HG03159 (cell line): ENCODE measurements around the gene ELL2.

Source experiments
- ATAC-seq: cut with Tn5 transposase; IDR thresholded peaks from one replicate; pipeline ENCODE4 v1.9.1; 2021; ENCODE audit warnings: mild to moderate bottlenecking, moderate library complexity; ENCODE audit not compliant: unreplicated experiment

Gene ELL2

DNA sequence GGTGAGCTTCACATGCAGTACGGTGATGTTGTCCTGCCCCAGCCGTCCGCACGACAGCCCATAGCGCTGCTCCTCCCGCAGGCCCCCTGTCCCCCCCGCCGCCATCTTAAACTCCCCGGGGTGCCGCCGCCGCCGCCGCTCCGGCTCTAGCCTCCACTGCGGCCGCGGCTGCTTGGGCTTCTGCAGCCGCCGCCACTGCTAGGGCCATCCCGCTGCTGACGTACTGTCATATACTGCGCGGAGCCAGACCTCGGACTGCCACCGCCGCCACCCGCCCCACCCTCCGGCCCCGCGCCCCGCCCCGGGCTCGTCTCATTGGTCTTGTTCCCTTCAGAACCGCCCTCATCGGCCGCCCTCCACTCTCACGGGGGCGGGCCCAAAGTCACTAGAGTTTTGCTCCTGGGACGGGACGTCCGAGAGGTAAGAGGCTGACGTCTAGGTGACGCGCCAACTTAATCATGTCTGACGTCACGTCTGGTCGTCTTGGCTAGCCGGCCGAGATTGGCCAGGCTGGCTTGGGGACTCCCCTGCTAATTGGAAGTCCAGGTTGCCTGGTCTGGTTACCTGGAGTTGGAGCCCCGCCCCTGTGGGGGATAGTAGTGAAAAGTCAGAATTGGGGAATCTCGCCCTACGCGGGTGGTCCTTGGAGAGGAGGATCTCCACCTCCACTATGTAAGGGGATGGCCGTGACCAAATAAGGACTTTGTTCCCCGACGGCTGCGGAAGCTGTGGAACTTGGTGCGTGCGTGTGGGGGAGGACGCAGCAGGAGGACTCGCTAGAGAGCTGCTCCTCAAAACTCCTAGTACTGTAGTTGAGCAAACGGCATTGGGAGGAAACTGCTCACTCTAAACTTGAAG lies at the start of gene ELL2:
ELL2 (minus strand) TSS at position 235 of the 858 bp plus-strand sequence; CDS start at position 105, 130 bp downstream.
- peak; percentile 92 for ATAC-seq

DNA sequence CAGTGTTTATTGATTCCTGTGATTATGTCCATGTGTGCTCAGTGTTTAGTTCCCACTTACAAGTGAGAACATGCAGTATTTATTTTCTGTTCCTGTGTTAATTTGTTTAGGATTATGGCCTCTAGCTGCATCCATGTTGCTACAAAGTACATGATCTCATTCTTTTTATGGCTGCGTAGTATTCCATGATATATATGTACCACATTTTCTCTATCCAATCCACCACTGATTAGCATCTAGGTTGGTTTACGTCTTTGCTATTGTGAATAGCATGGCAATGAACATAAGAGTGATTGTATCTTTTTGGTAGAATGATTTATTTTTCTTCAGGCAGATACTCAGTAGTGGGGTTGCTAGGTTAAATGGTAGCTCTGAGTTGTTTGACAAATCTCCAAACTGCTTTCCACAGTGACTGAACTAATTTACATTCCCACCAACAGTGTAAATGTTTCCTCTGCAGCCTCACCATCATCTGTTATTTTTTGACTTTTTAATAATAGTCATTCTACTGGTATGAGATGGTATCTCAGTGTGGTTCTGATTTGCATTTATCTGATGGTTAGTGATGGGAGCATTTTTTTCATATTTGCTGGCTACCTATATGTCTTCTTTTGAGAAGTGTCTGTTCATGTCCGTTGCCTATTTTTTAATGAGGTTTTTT lies 47.5 kb upstream of the ELL2 start:
- ATAC-seq, result no peak

DNA sequence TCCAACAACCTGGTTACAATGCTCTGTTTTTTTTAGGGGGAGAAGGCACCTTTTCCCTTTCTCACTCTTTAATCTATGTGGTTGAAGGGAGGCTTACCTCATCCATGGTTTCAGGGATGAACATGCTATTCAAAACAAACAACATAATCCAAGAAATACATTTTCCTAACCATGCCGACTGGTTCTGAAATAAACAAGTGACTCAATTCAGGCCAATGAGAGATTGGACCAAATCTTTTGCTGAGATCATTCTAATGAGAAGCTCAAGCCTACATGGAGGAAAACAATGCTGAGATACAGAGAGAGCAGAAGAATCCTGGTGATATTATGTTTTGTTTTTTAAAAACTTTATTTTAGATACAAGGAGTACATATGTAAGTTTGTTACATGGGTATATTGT lies 46.8 kb upstream of the ELL2 start:
- no peak for ATAC-seq

DNA sequence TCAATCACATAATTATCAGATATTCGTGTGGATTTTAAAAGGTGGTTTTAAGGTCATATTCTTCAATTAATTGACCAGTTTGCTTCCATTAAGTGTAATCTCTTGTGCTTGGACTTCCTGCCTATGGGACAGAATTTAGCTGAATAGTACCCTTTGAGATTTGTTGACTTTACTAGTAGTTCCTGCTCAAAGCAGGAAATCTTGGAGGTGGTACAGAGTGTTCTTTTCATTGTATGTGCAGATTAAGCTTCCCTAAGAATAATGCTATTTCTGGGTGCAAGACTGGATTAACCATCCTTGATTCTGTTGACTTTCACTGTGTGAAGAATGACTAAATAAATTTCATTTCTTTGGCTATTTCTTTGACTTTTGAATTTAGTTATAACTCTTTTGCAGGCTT lies 45.4 kb upstream of the ELL2 start:
- no peak for ATAC-seq

DNA sequence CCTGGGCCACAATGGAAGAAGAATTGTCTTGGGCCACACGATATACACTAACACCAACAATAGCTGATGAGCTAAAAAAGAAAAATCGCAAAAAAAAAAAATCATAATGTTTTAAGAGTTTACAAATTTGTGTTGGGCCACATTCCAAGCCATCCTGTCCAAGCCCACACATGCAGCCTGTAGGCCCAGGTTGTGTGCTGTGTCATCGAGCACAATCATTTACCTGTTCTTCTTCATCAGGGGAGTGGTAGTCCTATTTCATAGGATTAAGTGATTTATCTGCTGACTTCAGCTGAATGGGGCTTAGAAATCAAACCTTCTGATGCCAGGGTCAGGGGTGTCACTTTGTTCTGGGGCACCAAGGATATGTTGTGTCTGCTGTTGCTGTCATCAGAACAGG lies 44.6 kb upstream of the ELL2 start:
- ATAC-seq, result no peak

DNA sequence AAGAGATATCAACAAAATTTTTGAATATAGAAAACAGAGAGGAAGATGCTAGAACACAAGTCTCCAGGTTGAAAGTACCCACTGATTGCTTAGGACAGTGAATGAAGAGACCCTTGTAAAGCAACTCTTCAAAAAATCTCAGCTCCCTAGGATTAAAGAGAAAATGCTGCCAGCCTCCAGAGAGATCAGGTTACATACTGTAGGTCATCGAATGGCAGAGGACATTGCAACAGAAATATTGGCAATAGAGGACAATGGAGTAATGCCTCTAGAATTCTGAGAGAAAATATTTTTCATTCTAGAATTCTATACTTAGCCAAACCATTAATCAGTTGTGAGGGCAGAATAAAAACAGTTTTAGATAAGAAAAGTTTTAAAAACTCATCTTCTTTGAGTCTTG lies 43.1 kb upstream of the ELL2 start:
- ATAC-seq, result no peak

DNA sequence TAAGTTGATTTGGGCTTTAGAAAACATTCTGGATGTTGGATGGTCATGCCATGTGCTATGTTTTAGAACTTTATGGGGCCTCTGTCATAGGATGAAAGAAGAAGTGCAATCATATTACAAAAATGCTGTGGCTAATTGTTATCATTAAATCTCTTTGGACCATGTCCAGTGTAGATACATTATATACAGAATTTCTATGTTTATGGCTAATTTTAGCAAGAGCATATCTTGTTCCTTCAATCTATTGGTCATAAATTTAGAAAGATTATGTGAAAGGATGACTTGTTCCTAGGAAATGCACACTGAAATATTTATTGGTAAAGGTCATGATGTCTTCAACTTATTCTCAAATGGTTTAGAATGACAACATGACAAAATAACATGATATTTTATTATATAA lies 42.4 kb upstream of the ELL2 start:
- ATAC-seq, result no peak

DNA sequence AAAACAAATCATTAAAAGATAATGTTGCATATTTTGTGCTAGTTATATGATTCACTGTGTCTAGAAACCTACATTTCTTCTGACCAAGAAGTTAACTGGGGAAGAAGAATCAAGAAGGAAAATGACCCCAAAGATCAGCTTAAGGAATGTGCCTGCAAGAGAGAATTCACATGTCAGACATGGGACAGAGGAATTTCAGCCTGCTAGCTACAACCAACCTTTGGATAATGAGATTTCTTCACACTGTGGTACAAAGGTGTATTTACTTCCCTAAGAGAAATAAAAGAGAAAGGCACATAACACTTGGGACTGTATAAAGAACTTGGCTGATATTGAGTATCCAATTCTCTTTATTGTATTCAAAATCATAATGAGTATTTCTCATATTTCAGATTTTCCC lies 39.6 kb upstream of the ELL2 start:
- ATAC-seq, result no peak

DNA sequence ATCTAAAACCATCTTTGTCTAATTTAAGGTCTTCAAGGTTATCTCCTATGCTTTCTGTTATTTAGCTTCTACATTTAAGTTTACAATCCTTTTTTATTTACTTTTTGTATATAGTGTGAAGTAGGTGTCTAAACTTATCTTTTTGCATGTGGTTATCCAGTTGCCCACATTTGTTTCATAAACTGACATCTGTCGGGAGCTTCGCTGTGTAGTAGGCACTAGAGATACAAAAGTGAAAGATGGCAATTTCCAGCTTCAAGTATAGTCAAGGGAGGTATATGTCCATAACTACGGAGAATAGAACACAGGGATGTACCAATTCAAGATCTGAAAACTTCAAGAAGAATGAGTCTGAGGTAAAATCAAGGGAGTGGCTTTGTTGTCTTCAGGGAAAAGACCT lies 38.7 kb upstream of the ELL2 start:
- ATAC-seq, result no peak

DNA sequence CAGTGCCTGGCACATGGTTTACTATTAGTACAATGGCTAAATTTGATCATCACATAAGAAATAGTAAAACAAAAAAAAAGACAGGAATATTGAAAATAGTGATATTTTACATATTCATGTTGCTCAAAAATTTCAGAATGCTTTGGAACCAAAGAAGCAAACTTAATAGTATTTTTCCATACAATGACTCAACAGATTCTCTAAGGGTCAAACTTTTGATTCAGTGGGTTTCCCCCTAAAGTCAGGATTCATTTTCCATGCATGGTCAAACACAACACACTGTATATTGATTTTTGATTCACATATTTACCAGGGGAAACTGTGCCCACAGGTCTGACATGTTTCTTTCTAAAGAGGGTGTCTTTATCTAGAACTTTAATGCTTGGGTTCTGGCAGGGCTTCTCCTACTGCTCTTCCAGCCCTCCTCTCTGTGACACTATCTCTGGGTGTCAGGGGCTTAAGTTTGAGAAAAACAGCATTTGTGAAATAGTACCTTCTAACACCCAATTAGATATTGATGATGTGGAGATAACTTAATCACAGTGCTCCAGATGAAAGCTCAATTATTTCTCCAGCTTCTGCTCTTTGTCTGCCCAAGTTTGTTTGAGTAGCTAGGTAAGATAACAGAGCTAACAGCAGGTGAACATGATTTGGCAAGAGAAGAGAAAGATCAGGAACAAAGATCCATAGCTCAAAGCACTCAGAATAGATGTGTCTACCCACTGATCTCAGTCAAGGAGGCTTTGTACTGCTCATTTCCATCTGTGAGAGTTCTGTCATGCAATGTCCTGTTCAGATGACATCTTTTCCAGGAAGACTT lies 35.5 kb upstream of the ELL2 start:
- ATAC-seq, result no peak

DNA sequence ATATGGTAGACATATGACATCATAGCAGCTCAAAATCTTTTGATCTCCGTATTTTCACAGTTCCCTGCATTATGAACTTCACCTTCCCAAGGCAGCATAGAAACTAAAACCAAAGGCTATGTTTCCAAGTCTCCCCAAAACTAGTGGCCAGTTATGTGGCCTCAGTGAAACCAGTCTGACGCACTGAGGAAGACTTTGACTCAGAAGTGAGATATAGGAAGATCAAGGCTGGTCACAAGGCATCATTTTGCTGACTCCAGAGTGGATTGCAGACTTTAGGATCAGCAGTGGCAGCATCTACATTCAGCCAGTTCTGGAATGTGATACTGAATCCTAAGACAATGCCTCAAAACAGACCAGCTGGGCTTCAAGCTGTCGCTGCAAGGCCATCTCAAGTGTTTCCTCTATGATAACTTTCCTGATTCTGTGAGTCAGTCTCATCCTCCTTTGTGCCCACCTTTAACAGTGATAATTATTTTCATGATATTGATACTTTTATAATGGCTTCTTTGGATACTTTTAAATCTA lies 34.4 kb upstream of the ELL2 start:
- no peak for ATAC-seq

DNA sequence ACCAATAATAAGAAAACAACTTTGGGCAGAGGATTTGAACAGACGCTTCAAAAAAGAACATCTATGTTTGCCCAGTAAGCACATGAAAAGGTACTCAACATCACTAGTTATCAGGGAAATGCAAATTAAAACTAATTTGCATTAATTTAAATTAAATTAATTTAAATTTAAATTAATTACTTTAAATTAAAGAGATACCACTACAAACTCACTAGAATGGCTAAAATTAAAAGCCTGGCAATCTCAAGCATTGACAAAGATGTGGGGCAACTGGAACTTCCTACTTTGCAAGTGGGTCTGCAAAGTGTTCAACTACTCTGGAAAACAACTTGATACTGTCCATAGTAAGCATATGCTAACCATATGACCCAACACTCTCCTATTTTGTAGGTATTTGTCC lies 32.1 kb upstream of the ELL2 start:
- ATAC-seq, result no peak

DNA sequence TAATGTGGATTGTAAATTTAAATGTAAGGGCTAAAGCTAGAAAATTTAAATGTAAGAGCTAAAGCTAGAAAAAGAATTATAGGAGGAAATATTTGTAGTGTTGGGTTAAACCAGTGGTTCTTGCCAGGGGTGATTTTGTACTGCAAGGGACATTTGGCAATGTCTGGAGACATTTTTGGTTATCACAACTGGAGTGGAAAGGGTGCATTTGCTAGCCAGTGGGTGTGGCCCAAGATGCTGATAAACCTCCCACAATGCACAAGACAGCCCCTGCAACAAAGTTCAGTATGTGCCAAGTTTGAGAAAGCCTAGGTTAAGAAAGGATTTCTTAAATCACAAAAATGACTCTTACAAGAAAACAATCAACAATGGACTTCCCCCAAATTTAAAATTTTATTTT lies 31.6 kb upstream of the ELL2 start:
- no peak for ATAC-seq

DNA sequence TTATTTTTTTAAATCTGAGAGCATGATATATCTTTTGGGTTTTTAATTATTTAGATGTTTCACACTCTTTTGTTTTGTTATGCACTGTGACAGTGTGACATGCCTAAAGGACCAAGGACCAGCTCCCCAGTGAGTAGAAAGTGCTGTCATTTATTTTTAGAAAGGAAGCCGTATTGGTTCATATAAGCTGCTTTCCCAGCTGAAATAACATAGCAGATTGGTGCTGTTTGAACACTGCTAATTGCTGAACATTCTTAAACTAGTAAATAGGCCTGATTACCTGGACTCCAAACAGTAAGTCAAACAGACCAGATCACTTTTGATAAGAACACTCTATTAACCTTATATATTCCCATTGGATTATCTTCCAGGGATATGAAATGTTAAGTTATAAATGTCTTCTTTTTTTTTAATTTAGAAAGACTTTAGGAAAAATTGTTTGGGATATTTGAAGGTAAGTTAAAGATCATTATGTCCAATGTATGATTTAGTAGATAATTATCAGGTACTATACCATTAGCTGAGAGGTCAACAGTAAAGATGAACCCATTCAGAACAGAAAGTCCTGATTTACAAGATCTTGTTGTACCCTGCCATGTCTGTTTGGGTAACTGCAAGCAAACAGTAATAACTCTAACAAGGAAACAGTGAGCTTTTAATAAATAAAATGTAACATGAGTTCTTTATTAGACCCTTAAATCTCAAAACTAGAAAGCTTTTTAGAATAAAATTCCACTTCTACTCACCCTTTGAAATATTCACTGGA lies 27.8 kb upstream of the ELL2 start:
- ATAC-seq, result no peak

DNA sequence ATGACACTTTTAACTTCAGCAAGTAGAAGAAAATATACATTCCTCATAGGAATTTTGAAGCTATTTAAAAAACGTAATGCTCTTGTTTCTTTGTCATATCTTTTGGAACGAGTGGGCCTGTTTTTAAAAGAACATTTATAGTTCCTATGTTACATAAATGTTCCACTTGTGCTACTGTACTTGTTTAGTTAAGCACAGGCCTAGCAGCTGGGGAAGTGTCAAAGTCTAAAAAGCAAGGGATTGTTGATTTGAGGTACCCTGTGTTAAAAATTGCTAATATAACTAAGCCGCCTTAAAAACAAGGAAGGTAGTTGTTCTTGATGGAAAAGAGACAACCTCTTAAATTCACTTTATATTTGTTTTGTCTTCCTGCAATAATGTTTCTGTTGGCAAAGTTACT lies 27.2 kb upstream of the ELL2 start:
- no peak for ATAC-seq

DNA sequence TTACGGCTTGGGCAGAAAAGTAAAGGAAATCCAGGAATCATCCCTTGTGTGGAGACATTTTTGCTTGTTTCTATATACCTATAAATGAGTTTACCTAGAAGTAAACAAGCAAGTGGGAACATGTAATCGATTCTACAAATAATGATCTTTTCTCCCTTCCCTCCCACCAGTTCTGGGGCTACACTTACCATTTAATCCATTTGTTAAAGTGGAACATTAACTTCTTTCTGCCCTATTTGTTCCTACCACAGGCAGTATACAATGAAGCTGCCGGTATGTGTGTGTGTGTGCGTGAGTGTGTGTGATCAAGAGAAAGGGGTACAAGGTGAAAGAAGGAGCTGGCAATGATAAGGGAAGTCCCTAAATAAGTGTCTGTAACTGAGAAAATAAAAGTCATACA lies 26.4 kb upstream of the ELL2 start:
- no peak for ATAC-seq

DNA sequence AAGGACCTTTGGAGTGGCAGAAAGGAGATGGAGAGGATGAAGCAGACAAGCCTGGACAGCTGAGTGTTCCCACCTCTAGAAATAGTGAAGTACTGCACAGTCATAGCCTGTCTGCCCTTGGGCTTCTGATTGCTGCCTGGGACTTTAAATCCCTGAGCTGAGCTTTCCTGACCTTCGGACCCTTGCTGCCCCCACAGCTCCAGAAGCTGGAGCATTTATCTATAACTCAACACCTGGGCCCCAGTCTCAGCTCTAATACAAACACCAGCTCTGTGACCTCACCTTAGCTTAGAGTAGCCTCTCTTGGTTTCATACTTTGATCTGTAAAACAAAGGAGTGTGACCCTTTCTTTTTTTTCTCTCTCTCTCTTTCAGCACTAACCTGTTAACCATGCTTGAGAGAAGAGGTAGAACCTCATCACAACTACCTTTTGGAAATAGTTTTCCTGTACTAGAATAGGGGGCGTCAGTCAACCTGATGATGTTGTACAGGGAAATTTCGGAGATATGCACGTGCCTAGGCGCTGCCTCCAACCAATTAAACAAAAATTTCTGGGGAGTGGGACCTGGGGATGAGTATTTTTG lies 25.4 kb upstream of the ELL2 start:
- ATAC-seq, result no peak

DNA sequence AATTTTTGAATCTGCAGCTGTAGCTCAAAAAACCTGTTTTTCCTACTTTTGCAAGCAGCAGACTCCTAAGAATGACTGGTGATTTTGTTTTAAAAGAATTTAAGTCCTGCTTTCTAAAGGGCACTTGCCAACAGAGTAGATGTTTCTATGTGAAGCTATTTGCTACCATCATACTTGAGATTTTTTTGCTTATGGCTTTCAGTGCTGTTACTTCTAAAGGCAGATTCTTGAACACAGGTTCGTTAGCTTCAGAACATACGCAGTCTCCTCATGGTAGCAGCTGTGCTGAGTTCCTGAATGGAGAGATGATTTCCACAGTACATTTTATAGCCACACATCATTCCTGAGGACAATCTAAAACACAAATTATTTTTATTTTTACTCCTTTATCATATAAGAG lies 24.4 kb upstream of the ELL2 start:
- ATAC-seq, result no peak

DNA sequence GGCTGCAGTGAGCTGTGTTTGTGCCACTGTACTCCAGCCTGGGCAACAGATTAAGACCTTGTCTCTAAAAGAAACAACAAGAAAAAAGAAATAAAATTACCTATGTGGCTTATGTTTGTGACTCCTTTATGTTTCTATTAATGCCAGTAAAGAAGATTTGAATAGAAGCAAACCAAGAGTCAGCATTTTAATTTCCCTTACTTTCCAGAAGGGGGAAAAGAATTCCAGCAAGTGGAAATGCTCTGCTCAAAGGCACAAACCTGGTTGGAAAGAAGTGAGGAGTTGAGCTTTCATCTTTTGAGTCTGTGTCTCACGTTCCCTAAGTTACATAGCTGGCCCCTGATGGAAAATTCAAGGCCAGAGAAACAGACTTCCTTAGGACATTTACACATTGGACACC lies 23.6 kb upstream of the ELL2 start:
- ATAC-seq, result no peak

DNA sequence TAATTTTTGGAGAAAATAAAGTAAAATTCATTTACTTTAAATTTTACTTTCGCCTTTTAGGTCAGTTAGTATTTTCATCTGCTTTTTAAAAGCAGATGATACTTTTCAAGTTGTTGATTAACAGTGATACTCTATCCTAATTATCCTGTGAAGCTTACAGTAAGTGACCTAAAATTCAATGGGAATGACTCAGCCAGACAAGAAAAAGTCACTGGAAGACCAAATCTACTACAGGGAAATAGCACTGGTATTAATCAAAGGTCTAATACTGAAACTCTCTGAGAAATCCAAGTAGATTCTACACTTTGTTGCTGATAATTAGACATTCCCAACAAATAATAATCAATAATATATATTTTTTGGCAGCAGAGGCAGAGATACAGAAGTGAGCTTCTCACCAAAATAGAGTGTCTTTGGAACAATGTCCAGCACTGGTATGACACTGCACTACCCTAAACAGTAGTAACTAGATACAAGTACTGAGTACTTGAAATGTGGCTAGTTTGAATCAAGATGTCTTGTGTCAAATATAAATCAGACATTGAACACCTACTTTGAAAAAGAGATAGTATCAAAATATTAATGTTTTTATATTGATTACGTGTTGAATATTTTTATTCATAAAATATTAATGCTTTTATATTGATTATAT lies 22.8 kb upstream of the ELL2 start:
- ATAC-seq, result no peak
